Activated naive CD4-positive, alpha-beta T cell treated with anti-CD3 and anti-CD28 coated beads for 36 hours (primary cell): ENCODE data around the gene ZDHHC11. TPM values are rescaled to one million over a fixed set of nuclear protein-coding genes. Genes with fewer than 3 reads are reported as not detected.
A peak's percentile ranks its signal among the peaks of the same experiment; 100 is the strongest.
"Not testable (repeated sequence)": the region's sequence is repeated elsewhere in the genome, so short reads cannot be mapped to it uniquely, and the experiment has no call there.

ENCODE experiments used
- CTCF ChIA-PET: fragments of 350-600 bp; sonication (Branson Sonifier 250); formaldehyde crosslinking; loops from one replicate; lab custom pipeline; 2021; ENCODE audit warnings: antibody characterized with exemption; lab: Charles Lee
- DNase-seq: peaks from one replicate; pipeline ENCODE4 v3.0.0-alpha.2; 2020
- H3K27ac Mint-ChIP-seq: one replicate; pipeline ENCODE4 v1.8.0; 2021; ENCODE audit warnings: mild to moderate bottlenecking, mixed read lengths
- H3K27me3 Mint-ChIP-seq: one replicate; pipeline ENCODE4 v1.8.0; 2021; ENCODE audit warnings: low read depth, mixed read lengths
- H3K36me3 Mint-ChIP-seq: one replicate; pipeline ENCODE4 v1.8.0; 2021; ENCODE audit warnings: low read depth, mixed read lengths
- H3K4me1 Mint-ChIP-seq: one replicate; pipeline ENCODE4 v1.8.0; 2021; ENCODE audit warnings: low read depth, mixed read lengths
- H3K4me3 Mint-ChIP-seq: one replicate; pipeline ENCODE4 v1.8.0; 2021; ENCODE audit warnings: mild to moderate bottlenecking, moderate library complexity, mixed read lengths
- H3K9me3 Mint-ChIP-seq: one replicate; pipeline ENCODE4 v1.8.0; 2021; ENCODE audit warnings: mixed read lengths
- intact Hi-C: fragments of 100-400 bp; cut with micrococcal nuclease; formaldehyde crosslinking; loops from one replicate; pipeline ENCODE4 v1.15.1; 2023
- total RNA-seq, 2 experiments: library from RNA; stranded (reverse); gene quantifications; one replicate each; pipeline ENCODE4 v1.2.3, GENCODE V29; 2021

ZDHHC11 gene
- total RNA-seq, 2 experiments from 2014 or later: 3.6 TPM

DNA sequence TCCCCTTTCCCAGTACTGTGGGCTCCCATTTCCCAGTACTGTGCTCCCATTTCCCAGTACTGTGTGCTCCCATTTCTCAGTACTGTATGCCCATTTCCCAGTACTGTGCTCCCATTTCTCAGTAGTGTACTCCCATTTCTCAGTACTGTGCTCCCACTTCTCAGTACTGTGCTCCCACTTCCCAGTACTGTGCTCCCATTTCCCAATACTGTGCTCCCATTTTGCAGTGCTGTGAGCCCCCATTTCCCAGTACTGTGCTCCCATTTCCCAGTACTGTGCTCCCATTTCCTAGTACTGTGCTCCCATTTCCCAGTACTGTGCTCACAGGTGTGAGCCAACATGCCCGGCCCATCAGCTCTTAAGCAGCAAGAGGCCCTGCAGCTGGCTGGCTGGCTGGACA lies 54.9 kb downstream of the ZDHHC11 start:
- CTCF ChIA-PET, H3K4me3 Mint-ChIP-seq, DNase-seq, H3K4me1 Mint-ChIP-seq, H3K27me3 Mint-ChIP-seq, H3K27ac Mint-ChIP-seq, intact Hi-C loops, H3K36me3 Mint-ChIP-seq: not testable (repeated sequence)
- H3K9me3 Mint-ChIP-seq: peaks cover 14% of the 10 kb centered on the region

DNA sequence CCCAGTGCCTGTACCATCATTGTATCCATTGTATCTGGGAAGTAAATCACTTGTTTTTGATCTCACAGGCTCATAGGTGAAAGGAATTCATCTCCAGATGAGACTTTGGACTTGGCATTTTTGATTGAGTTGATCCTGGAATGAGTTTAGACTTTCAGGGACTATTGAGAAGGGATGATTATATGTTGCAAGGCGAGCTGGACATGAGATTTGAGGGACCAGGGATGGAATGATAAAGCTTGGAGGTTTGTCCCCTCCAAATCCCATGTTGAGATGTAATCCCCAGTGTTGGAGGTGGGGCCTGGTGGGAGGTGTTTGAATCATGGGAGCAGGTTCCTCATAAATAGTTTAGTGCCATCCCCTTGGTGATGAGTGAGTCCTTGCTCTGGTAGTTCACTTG lies 55.8 kb downstream of the ZDHHC11 start:
- intact Hi-C loops, DNase-seq: not testable (repeated sequence)

DNA sequence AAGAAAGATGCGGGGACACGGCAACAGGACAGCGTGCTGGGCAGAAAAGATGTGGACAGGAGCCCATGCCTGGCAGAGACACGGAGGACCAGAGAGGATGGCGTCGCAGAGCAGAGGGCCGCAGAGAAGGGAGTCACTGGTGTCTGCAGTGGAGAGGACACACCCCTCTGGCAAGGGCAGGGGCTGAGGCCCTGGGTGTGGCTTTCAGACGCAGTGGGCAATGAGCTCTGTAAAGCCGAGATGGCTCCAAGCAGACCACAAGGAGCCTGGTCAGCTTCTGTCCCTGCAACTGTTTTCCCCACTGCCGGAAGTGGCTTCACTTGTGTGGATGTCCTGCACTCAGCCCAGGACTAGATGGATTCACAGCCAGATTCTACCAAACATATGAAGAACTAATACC lies 62.1 kb downstream of the ZDHHC11 start:
- CTCF ChIA-PET, H3K36me3 Mint-ChIP-seq, H3K4me1 Mint-ChIP-seq, intact Hi-C loops, DNase-seq, H3K27me3 Mint-ChIP-seq, H3K4me3 Mint-ChIP-seq, H3K27ac Mint-ChIP-seq: not testable (repeated sequence)
- peaks cover 17% of the 10 kb centered on the region for H3K9me3 Mint-ChIP-seq

More for the DNA sequence above, 55.8 kb downstream of the ZDHHC11 start:
- H3K9me3 Mint-ChIP-seq: peaks cover 22% of the 10 kb centered on the region
- H3K4me1 Mint-ChIP-seq, CTCF ChIA-PET, H3K27ac Mint-ChIP-seq, H3K36me3 Mint-ChIP-seq, H3K4me3 Mint-ChIP-seq, H3K27me3 Mint-ChIP-seq: not testable (repeated sequence)

DNA sequence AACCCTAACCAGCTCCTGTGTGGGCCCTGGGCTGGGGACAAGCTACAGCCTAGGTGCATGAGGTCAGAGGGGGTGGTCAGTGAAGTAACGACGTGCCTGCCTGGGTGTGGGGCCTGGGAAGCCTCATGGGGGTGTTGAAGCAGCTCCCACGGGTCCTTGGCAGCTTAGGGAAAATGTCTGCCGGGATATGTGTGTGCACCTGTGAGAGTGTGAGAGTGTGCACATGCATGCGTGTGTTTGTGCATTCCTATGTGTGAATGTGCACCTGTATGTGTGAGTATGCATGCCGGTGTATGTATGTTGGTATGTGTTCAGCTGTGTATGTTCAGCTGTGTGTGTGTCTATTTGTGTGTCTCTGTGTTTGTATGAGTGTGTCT lies 62.9 kb downstream of the ZDHHC11 start:
- H3K27ac Mint-ChIP-seq, DNase-seq, H3K4me1 Mint-ChIP-seq, H3K36me3 Mint-ChIP-seq, intact Hi-C loops, H3K27me3 Mint-ChIP-seq, H3K4me3 Mint-ChIP-seq, CTCF ChIA-PET: not testable (repeated sequence)
- H3K9me3 Mint-ChIP-seq: peaks cover 11% of the 10 kb centered on the region

DNA sequence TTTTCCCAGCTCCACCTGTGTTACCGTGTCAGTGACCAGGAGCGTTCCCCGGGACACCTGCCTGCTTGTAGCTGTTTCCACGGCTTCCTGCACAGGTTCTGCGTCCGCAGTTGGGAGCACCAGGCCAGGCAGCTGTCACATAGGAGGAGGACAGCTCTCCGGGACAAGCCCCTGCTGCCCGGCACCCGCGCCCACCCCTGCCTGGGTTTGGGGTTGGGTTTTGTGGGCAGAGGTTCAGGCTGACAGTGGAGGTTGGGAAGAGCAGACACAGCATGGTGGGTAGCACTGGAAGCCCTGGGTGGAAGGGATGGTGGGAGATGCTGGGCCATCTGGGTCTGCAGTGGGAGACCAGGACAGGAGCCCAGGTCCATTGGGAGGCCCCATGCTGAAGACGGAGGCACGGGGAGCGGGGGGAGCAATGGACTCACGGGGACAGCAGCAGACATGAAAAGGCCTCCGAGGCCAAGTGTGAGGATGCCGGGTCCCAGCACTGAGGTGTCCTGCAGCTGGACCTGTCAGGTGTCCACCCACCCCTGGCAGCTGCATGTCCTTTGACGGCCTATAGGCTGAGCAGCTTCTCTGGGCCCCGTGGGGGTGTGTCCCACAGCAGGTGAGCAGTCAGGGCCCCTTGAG lies 63.4 kb downstream of the ZDHHC11 start:
- H3K9me3 Mint-ChIP-seq: peaks cover 11% of the 10 kb centered on the region
- CTCF ChIA-PET, H3K27me3 Mint-ChIP-seq, H3K27ac Mint-ChIP-seq, H3K4me3 Mint-ChIP-seq, H3K36me3 Mint-ChIP-seq, H3K4me1 Mint-ChIP-seq, DNase-seq, intact Hi-C loops: not testable (repeated sequence)

DNA sequence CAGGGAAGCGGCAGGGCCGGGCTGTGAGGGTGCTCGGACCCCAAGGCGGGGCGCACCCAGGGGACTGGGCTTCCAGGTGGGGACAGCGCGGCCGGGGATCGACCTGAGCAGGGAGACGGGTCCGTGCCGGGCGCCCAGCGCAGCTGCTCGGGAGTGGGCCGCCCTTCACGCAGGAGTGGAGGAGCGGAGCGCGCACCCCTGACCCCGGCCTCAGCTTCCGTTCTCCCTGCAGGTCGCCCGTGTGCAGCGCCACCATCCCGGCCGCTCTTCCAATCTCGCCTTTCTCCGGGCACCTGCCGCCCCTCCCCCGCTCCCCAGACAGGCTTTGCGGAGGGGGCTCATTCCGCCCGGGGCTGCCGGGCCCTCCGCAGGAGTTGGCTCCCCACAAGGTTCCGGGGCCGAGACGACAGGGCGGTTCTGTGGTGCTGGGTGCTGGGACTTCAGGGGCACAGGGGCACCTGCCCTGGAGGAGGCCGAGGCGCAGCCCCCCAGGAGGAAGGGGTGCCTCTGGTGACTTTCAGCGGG lies 65.5 kb downstream of the ZDHHC11 start:
- H3K27ac Mint-ChIP-seq, H3K27me3 Mint-ChIP-seq, H3K4me1 Mint-ChIP-seq, CTCF ChIA-PET, intact Hi-C loops, H3K9me3 Mint-ChIP-seq, H3K36me3 Mint-ChIP-seq, DNase-seq: not testable (repeated sequence)
- peak overlapping the region; percentile 65 for H3K4me3 Mint-ChIP-seq

DNA sequence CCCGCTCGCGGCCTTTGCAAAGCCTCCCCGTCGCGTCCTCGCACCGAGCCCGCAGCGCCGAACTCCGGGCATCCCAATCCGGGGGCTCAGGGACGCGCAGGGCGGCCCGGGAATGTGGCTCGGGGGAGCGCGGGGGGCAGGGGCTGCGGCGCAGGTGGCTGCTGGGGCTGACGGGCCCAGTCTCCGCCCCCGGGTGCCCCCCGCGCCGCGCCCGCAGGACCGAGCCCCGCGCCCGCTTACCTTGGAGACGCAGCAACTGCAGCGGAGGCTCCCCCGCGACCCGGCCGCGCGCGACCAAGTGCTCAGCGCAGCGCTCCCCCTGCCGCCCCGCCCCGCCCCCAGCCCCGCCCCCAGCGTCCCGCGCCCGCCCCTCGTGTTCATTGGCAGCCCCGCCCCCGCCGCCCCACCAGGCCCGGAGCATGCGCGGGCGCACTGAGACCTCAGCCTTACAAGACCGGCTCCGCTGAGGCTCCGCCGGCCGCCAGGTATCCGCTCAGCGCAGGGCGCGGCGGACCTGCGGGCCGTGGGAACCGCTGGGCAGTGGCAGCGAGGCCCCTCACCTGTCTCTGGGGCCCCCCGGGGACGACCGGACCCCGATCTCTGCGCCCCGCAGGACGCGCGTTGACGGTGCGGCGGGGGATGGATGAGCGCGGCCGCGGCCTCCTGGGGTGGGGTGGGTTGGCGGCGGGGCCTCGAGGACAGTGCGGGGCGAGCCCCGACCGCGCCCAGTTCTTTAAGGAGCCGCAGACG lies 66.2 kb downstream of the ZDHHC11 start, which contains the start of gene ZDHHC11B:
ZDHHC11B (minus strand) TSS at position 302 of the 750 bp plus-strand sequence. CDS start 17,810 bp downstream, outside the sequence.
- peak; percentile 80 for DNase-seq
- H3K27ac Mint-ChIP-seq, CTCF ChIA-PET: not testable (repeated sequence)

DNA sequence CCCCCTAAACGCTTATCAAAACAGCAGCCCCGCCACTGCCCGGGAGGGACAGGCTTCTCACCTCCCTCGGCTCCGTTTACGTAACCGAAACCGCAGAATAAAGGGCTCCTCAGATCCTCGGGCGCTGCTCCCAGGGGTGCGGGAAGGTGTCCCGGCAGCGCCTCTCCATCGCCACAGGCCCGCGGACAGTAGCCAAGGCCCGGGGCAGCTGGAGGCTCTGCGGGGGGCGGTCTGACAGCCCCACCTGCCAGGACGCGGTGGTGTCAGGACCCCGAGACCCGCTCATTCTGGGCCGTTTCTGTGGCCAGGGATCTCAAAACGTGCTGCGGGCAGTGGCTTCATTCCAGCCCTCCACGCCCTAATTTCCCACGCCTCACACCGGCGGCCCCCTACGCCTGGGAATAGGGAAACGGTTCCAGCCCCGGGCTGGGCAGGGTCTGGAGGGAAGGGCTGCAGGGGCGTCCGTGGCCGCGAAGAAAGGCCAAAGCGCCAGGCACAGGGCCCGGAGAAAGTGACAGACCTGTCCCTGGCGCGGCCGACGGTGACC lies 66.8 kb downstream of the ZDHHC11 start:
- CTCF ChIA-PET, H3K4me1 Mint-ChIP-seq, H3K27ac Mint-ChIP-seq, H3K27me3 Mint-ChIP-seq, DNase-seq, H3K9me3 Mint-ChIP-seq, H3K36me3 Mint-ChIP-seq: not testable (repeated sequence)
- intact Hi-C loops: loop anchor here (5.0 kb wide), 1 partner anchor 172 kb away; the partner anchor contains the start of gene CEP72
- peak overlapping the region; percentile 1 for H3K4me3 Mint-ChIP-seq

More for the DNA sequence above, 66.2 kb downstream of the ZDHHC11 start, which contains the start of gene ZDHHC11B:
- intact Hi-C loops: loop anchor here (5.0 kb wide), 1 partner anchor 172 kb away; the partner anchor contains the start of gene CEP72
- H3K27me3 Mint-ChIP-seq, H3K36me3 Mint-ChIP-seq, H3K9me3 Mint-ChIP-seq, H3K4me1 Mint-ChIP-seq: not testable (repeated sequence)
- peak within 1 kb of the TSS; percentile 65 for H3K4me3 Mint-ChIP-seq

DNA sequence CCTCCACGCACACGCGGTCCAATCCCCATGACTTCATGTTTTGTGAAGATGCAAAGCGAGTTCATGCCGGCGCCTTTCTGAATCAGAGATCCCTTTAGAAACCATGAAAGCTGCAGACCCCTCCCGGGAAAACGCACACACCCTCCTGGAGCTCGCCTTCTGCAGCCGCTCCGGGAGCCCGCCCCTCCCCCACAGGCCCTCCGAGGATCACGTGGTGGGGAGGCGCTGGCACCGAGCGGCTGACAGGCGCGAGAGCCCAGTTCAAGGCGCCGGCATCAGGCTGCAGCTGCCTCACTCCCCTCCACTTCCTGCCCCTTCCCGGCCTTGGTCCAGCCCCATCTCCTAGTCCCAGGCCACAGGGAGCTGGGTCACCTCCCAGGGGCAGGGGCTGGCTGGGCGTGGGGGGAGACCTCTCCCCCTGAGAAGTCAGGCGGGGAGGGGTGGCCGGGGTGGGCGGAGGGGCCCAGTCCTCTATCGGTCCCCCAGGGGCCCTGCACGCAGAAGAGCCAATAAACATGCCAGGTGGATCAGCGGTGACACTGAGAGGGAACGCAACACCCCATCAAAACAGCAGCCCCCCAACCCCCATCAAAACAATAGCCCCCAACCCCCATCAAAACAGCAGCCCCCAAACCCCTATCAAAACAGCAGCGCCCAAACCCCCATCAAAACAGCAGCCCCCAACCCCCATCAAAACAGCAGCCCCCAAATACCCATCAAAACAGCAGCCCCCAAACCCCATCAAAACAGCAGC lies 67.6 kb downstream of the ZDHHC11 start:
- not testable (repeated sequence) for H3K27ac Mint-ChIP-seq, H3K4me3 Mint-ChIP-seq
- intact Hi-C loops: loop anchor here (5.0 kb wide), 1 partner anchor 171 kb away; the partner anchor contains the start of gene CEP72

DNA sequence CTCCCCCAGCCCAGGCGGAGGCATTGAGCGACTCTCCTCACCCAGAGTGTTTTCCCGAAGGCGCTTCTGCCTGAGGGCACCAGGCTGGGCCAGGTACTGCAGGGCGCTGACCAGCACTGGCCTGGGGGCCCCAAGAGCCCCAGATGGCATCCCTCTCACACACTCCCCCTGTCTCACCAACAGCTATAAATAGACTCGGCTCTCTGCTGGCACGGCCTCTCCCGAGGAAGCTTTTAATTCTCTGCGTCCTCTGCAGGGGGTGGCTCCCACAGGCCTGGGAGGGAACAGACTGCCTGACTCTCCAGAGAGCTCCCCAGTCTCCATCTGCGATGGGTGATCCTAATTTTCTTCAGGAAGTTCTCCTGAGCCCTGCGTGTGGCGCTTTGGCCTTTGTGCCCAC lies 68.4 kb downstream of the ZDHHC11 start:
- DNase-seq, H3K4me3 Mint-ChIP-seq, H3K4me1 Mint-ChIP-seq, H3K27ac Mint-ChIP-seq, H3K9me3 Mint-ChIP-seq, H3K27me3 Mint-ChIP-seq, H3K36me3 Mint-ChIP-seq, CTCF ChIA-PET: not testable (repeated sequence)
- intact Hi-C loops: loop anchor here (5.0 kb wide), 1 partner anchor 170 kb away; the partner anchor contains the start of gene CEP72

More for the DNA sequence above, 67.6 kb downstream of the ZDHHC11 start:
- H3K27me3 Mint-ChIP-seq, CTCF ChIA-PET, H3K4me1 Mint-ChIP-seq, H3K36me3 Mint-ChIP-seq, H3K9me3 Mint-ChIP-seq: not testable (repeated sequence)
- DNase-seq: peak; percentile 44

DNA sequence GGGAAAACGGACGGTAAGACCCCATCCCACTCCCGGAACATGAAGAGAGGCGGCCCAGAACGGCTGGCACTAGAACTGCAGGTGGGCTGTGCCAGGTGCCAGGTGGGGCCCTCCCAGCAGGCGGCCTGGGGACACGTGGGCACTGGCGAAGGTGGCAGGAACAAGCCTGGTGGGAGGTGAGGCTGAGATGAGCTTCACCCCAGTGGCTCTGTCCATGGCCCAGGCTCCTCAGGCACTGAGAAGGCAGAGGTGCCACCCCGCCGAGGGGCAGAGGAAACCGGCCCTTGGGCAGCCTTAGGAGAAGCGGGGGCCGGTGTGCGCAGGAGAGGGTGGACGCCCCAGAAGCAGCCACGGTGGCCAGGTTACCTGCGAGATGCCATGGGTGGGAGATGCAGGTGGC lies 70.2 kb downstream of the ZDHHC11 start:
- H3K4me1 Mint-ChIP-seq, DNase-seq, H3K27me3 Mint-ChIP-seq, H3K27ac Mint-ChIP-seq, H3K9me3 Mint-ChIP-seq, H3K4me3 Mint-ChIP-seq, CTCF ChIA-PET, H3K36me3 Mint-ChIP-seq: not testable (repeated sequence)
- intact Hi-C loops: loop anchor here (5.0 kb wide), 1 partner anchor 168 kb away; the partner anchor contains the start of gene CEP72

DNA sequence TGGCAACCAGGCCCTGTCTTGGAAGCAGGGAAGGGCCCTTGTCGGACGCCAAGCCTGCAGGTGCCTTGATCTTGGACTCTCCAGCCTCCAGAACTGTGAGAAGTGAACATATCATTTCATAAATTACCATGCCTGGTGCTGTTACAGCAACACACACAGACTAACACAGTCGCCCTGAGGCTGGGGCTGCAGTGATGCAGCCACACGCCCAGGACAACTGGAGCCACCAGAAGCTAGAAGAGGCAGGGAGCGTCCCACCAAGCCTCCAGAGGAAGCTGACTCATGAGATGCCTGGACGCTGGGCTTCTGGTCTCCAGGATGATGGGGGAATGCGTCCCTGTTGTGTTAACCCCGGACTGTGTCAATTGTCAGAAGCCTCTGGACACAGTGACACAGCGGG lies 71.8 kb downstream of the ZDHHC11 start:
- CTCF ChIA-PET, intact Hi-C loops, H3K4me1 Mint-ChIP-seq: not testable (repeated sequence)

More for the DNA sequence above, 71.8 kb downstream of the ZDHHC11 start:
- not testable (repeated sequence) for H3K36me3 Mint-ChIP-seq, H3K27ac Mint-ChIP-seq, H3K4me3 Mint-ChIP-seq, DNase-seq, H3K9me3 Mint-ChIP-seq, H3K27me3 Mint-ChIP-seq
